GM18505 (cell line): ENCODE measurements around the gene COQ8B.
"Not testable (repeated sequence)": the region's sequence is repeated elsewhere in the genome, so short reads cannot be mapped to it uniquely, and the experiment has no call there.

Experiments
- ATAC-seq: cut with Tn5 transposase; IDR thresholded peaks from one replicate; pipeline ENCODE4 v1.9.1; 2021; ENCODE audit not compliant: unreplicated experiment
- POLR2A ChIP-seq: IDR thresholded peaks from 4 replicates; pipeline ENCODE4 v1.6.1; 2011; ENCODE audit warnings: borderline replicate concordance; ENCODE audit not compliant: insufficient read depth, insufficient read length; ENCODE audit errors: extremely low read depth

Gene COQ8B

GRCh38 chr19:40672573-40673299 lies 44.0 kb downstream of the COQ8B start:
- no peak for ATAC-seq
- TF ChIP-seq POLR2A, result no peak

DNA sequence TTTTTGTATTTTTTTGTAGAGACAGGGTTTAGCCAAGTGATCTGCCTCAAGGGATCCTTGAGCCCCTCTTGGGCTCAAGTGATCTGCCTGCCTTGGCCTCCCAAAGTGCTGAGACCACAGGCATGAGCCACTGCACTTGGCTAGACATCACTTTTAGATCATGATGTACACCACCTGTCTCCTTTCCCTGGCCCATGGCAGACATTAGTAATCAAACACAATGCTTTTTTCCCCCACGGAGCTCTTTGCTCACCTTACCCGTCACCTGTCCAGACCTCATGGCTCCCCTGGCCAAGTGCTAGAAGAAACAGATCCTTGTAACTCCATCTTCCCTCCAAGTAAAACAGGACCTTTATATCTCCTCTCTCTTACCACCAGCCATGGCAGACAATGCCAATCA lies 44.6 kb downstream of the COQ8B start:
- no peak for TF ChIP-seq POLR2A
- ATAC-seq, result no peak

DNA sequence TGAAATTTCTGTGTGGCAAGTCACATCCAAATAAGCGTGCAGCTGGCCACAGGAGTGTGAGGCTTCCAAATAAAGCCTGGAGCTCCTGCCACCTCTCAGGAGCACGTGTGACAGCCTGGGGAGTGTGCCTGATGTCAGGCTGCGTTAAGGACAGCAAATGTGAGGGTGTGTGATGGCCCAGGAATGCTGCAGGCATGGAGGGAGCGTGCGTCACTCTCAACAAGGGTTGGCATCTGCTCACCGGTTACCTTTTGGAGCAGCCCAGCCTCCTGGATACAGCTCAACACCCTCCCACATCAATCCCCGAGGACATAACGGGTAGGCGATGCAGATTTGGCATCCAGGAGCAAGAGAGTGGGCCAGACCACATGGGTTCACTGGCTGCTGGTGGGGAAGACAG lies 45.3 kb downstream of the COQ8B start:
- ATAC-seq, result no peak
- TF ChIP-seq POLR2A, result no peak

DNA sequence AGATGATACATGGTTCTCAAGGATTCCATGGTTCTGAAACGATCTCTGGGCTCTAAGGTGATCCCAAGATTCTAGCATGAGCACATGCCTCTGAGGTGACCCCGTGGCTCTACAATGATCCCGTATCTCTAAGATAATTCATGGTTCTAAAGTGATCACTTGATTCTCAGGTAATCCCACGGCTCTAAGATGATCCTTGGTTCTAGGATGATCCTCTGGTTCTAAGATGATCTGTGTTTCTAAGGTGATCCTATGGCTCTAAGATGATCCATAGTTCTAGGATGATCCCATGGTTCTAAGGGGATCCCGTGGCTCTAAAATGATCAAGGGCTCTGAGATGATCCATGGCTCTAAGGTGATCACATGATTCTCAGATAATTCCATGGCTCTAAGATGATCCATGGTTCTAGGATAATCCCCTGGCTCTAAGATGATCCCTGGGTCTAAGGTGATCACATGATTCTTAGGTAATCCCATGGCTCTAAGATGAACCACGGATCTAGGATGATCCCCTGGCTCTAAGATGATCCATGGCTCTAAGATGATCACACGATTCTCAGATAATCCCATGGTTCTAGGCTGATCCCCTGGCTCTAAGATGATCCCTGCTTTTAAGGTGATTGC lies 47.6 kb downstream of the COQ8B start:
- TF ChIP-seq POLR2A, result no peak
- no peak for ATAC-seq

GRCh38 chr19:40667602-40668001 lies 49.1 kb downstream of the COQ8B start:
- TF ChIP-seq POLR2A, result no peak

DNA sequence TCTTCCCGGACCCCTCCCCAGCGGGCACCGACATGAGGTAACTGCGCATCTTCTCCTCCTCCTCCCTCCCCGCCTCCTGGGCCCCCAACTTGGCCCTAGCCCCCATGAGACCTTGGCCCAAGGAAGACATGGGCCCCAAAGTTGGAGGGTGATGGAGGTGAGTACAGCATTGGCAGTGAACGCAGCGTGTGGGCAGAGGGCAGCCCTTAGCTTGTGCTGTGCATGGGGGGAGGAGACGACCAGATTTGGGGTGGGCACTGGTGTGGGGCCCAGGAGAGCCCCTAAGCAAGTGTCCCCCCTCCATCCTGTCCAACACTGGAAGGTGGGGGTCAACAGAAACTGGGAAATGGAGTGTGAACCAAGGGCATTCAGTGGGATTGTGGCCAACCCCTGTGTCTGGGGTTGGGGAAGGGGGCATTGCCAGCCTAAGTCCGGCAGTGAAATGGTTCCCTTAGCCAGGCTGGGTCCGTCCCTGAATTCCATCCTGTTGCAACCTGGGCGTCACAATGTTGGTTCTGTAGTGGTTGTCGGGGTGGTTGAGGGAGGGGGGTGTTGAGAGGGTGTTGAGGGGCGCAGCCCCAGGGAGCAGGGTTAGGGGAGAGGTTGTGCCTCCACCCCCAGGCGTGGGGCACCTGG lies 49.8 kb downstream of the COQ8B start:
- TF ChIP-seq POLR2A, result no peak
- no peak for ATAC-seq

More at GRCh38 chr19:40667602-40668001, 49.1 kb downstream of the COQ8B start:
- no peak for ATAC-seq

- no peak for TF ChIP-seq POLR2A
- no peak for ATAC-seq
These were observed 52.7 kb downstream of the COQ8B start for GRCh38 chr19:40663695-40664692.

DNA sequence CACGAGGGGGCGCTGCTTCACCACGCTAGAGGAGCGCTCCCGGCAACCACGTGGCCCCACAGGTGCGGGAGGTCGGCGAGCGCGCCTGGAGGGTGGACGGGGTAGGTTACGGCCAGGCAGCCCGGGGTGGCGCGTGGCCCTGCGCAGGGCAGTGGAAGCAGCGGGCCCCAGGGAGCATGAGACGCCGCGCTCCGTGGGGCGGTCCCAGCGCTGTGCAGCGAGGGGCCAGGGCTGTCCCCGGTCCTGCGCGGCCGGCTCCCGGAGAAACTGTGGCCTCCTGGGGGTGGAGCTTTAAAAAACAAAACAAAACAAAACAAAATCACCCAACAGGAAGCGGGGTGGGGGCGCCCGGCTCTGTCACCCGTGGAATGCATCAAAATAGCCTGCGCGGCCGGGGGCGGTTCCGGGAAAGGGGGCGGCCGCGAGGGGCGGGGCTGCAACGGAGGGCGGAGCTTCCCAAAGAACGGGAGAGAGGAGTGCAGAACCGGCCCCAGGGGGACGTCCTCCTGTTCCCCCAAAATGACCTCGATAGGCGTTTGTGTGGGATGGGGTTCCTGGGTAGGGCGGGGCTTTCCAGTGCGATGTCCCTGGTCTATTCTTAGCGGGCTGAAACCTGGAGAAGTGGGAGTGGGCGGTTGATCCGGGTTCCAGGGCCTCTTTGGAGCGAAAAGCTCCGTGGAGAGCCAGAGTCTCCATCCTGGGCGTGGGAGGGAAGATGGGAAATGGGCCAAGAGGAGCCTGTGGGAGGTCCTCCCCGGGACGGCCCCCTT lies 53.6 kb downstream of the COQ8B start:
- ATAC-seq, result peak; percentile 80
- peak; percentile 41 for TF ChIP-seq POLR2A

DNA sequence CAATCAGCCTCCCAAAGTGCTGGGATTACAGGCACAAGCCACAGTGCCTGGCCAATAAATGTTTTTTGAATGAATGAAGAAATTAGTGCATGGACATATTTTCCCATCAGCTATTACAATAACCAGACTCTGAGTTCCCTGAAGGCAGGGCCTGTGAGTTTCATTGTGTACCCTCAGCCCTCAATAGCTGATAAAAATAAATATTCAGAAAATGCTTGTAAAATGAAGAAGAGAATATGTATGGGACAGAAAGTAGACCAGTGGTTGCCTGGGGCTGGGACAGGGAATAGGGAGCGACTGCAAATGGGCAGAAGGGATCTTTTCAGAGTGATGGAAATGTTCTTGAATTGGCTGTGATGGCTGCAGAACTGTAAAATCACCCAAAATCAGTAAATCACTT lies 55.1 kb downstream of the COQ8B start:
- no peak for TF ChIP-seq POLR2A
- ATAC-seq, result no peak

GRCh38 chr19:40659566-40659965 lies 57.1 kb downstream of the COQ8B start:
- ATAC-seq, result no peak
- no peak for TF ChIP-seq POLR2A

GRCh38 chr19:40659116-40659515 lies 57.6 kb downstream of the COQ8B start:
- TF ChIP-seq POLR2A, result no peak
- no peak for ATAC-seq

- no peak for TF ChIP-seq POLR2A
- no peak for ATAC-seq
These were observed 58.7 kb downstream of the COQ8B start for GRCh38 chr19:40658031-40658430.

DNA sequence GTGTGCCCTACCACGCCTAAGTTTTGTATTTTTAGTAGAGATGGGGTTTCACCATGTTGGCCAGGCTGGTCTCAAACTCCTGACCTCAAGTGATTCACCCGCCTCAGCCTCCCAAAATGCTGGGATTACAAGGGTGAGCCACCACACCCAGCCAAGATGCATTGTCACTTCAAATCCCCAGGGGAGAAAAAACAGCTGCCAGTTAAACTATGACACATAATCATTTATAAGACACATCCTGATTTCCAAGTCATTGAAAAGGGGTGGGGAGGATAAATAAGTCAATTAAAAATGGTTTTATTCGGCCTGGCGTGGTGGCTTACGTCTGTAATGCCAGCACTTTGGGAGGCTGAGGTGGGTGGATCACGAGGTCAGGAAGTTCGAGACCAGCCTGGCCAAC lies 61.0 kb downstream of the COQ8B start:
- ATAC-seq, result not testable (repeated sequence)

DNA sequence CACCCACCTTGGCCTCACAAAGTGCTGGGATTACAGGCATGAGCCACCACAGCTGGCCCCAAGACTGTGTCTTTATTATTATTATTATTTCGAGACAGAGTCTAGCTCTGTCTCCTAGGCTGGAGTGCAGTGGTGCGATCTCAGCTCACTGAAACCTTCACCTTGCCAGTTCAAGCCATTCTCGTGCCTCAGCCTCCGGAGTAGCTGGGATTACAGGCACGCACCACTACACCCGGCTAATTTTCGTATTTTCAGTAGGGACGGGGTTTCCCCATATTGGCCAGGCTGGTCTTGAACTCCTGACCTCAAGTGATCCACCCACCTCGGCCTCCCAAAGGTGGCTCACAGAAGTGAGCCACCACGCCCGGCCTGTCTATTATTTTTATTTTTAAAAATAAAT lies 64.4 kb downstream of the COQ8B start:
- not testable (repeated sequence) for ATAC-seq
